ENCODE measurements around the gene MBLAC2.
A peak's percentile ranks its signal among the peaks of the same experiment; 100 is the strongest.

Gene MBLAC2

GRCh38 chr5:90484540-90484939 lies 10.0 kb upstream of the MBLAC2 start:
- in situ Hi-C loops (cut with HindIII; ENCODE audit: low pct_ligation_motif_present, low sequenced_read_pairs): no loop called here
- no peaks in the 10 kb centered on the region for H3K27me3 ChIP-seq (replicated peaks)
- H3K27ac ChIP-seq: no peak overlapping the region
- H3K4me3 ChIP-seq (ENCODE audit: low read depth, low read length): no peak overlapping the region
- peak; percentile 14 for DNase-seq
- no peak for TF ChIP-seq CTCF (IDR thresholded peaks at IDR 0.05; ENCODE audit: low read depth, low read length, missing control alignments)
- H3K36me3 ChIP-seq (replicated peaks): no peaks in the 10 kb centered on the region

GRCh38 chr5:90483206-90483605 lies 8.6 kb upstream of the MBLAC2 start:
- H3K36me3 ChIP-seq (replicated peaks): no peaks in the 10 kb centered on the region
- DNase-seq: peak; percentile 44
- no peaks in the 10 kb centered on the region for H3K27me3 ChIP-seq (replicated peaks)
- no peak overlapping the region for H3K4me3 ChIP-seq (ENCODE audit: low read depth, low read length)
- TF ChIP-seq CTCF (IDR thresholded peaks at IDR 0.05; ENCODE audit: low read depth, low read length, missing control alignments): no peak
- no peak overlapping the region for H3K27ac ChIP-seq
- in situ Hi-C loops (cut with HindIII; ENCODE audit: low pct_ligation_motif_present, low sequenced_read_pairs): no loop called here

- Histone ChIP-seq H3K36me3 (replicated peaks) (no peaks in the 10 kb centered on the region), H3K4me3 (ENCODE audit: low read depth, low read length) (no peak overlapping the region), H3K27me3 (replicated peaks) (no peaks in the 10 kb centered on the region), H3K27ac (no peak overlapping the region)
- in situ Hi-C loops (cut with HindIII; ENCODE audit: low pct_ligation_motif_present, low sequenced_read_pairs): no loop called here
- DNase-seq: no peak
- TF ChIP-seq CTCF (IDR thresholded peaks at IDR 0.05; ENCODE audit: low read depth, low read length, missing control alignments): no peak
Observed at GRCh38 chr5:90480699-90481098, 6.1 kb upstream of the MBLAC2 start.

- in situ Hi-C loops (cut with HindIII; ENCODE audit: low pct_ligation_motif_present, low sequenced_read_pairs): no loop called here
- TF ChIP-seq CTCF (IDR thresholded peaks at IDR 0.05; ENCODE audit: low read depth, low read length, missing control alignments): no peak
- Histone ChIP-seq H3K36me3 (replicated peaks) (no peaks in the 10 kb centered on the region), H3K27me3 (replicated peaks) (no peaks in the 10 kb centered on the region), H3K4me3 (ENCODE audit: low read depth, low read length) (no peak overlapping the region), H3K27ac (no peak overlapping the region)
- no peak for DNase-seq
Observed at GRCh38 chr5:90479611-90480385, 5.2 kb upstream of the MBLAC2 start.

GRCh38 chr5:90477621-90478215 lies 3.1 kb upstream of the MBLAC2 start:
- H3K27me3 ChIP-seq (replicated peaks): no peaks in the 10 kb centered on the region
- no peak for DNase-seq
- H3K27ac ChIP-seq: no peak overlapping the region
- in situ Hi-C loops (cut with HindIII; ENCODE audit: low pct_ligation_motif_present, low sequenced_read_pairs): no loop called here
- H3K36me3 ChIP-seq (replicated peaks): no peaks in the 10 kb centered on the region
- peak overlapping the region; percentile 5 for H3K4me3 ChIP-seq (ENCODE audit: low read depth, low read length)
- TF ChIP-seq CTCF (IDR thresholded peaks at IDR 0.05; ENCODE audit: low read depth, low read length, missing control alignments): no peak
